Measurements from ENCODE around the gene OR1K1. TPM values are rescaled to one million over a fixed set of nuclear protein-coding genes. Genes with fewer than 3 reads are reported as not detected.
"Not testable (repeated sequence)": the region's sequence is repeated elsewhere in the genome, so short reads cannot be mapped to it uniquely, and the experiment has no call there.

OR1K1 gene
- total and polyA plus RNA-seq, 4 donors = not detected

GRCh38 chr9:122808141-122808540, 8.2 kb downstream of the OR1K1 start:
- H3K27me3 ChIP-seq (ENCODE audit: control insufficient read depth in 1 of 2, insufficient read depth in 2 of 2, low read length in 1 of 2) = no peaks in the 10 kb centered on the region
- DNase-seq (no peak), ATAC-seq (ENCODE audit: low FRiP score) (no peak)
- no peaks in the 10 kb centered on the region for H3K4me1 ChIP-seq (ENCODE audit: control insufficient read depth in 1 of 2, insufficient read depth in 2 of 2, low read length in 2 of 2)
- no peak overlapping the region for H3K27ac ChIP-seq (ENCODE audit: low read depth in 1 of 2, low read length in 2 of 2)
- no peaks in the 10 kb centered on the region for H3K36me3 ChIP-seq (ENCODE audit: control insufficient read depth in 1 of 2, insufficient read depth in 2 of 2, low read length in 1 of 2)
- intact Hi-C loops (cut with DNase I) = loop anchor here in 1 of 2 donors (2.0 to 10.0 kb wide), 2 partner anchors 343 to 703 kb away; no protein-coding TSS in a partner anchor
- H3K4me3 ChIP-seq (ENCODE audit: low read length in 2 of 2) = no peak overlapping the region
- no peaks in the 10 kb centered on the region for H3K9me3 ChIP-seq (ENCODE audit: control insufficient read depth, low read length)
- 96% methylated on average over 3 of the region's 3 CpGs for WGBS, 2 donors

- not testable (repeated sequence) for H3K27ac ChIP-seq (ENCODE audit: low read depth in 1 of 2, low read length in 2 of 2); DNase-seq; ATAC-seq (ENCODE audit: low FRiP score); H3K4me1 ChIP-seq (ENCODE audit: control insufficient read depth in 1 of 2, insufficient read depth in 2 of 2, low read length in 2 of 2); H3K9me3 ChIP-seq (ENCODE audit: control insufficient read depth, low read length); H3K36me3 ChIP-seq (ENCODE audit: control insufficient read depth in 1 of 2, insufficient read depth in 2 of 2, low read length in 1 of 2); H3K27me3 ChIP-seq (ENCODE audit: control insufficient read depth in 1 of 2, insufficient read depth in 2 of 2, low read length in 1 of 2); H3K4me3 ChIP-seq (ENCODE audit: low read length in 2 of 2)
- intact Hi-C loops (cut with DNase I) = loop anchor here in 1 of 2 donors (2.0 to 10.0 kb wide), 2 partner anchors 344 to 704 kb away; no protein-coding TSS in a partner anchor
- WGBS, 2 donors = 89% methylated on average over 7 of the region's 7 CpGs
These were observed 9.3 kb downstream of the OR1K1 start for GRCh38 chr9:122809261-122809660.

- 4% methylated on average over 8 of the region's 8 CpGs for WGBS, 2 donors
- Histone ChIP-seq H3K4me3 (ENCODE audit: low read length in 2 of 2) (no peak overlapping the region), H3K36me3 (ENCODE audit: control insufficient read depth in 1 of 2, insufficient read depth in 2 of 2, low read length in 1 of 2) (no peaks in the 10 kb centered on the region), H3K9me3 (ENCODE audit: control insufficient read depth, low read length) (no peaks in the 10 kb centered on the region), H3K27me3 (ENCODE audit: control insufficient read depth in 1 of 2, insufficient read depth in 2 of 2, low read length in 1 of 2) (no peaks in the 10 kb centered on the region), H3K27ac (ENCODE audit: low read depth in 1 of 2, low read length in 2 of 2) (no peak overlapping the region), H3K4me1 (ENCODE audit: control insufficient read depth in 1 of 2, insufficient read depth in 2 of 2, low read length in 2 of 2) (no peaks in the 10 kb centered on the region)
- DNase-seq (peak; percentile 71 to 90), ATAC-seq (ENCODE audit: low FRiP score) (peak; percentile 84)
- intact Hi-C loops (cut with DNase I) = loop anchor here (2.0 to 10.0 kb wide), 3 partner anchors 346 to 686 kb away; no protein-coding TSS in a partner anchor
These were observed 10.5 kb downstream of the OR1K1 start for GRCh38 chr9:122810306-122810946.

- Histone ChIP-seq H3K4me1 (ENCODE audit: control insufficient read depth in 1 of 2, insufficient read depth in 2 of 2, low read length in 2 of 2) (no peaks in the 10 kb centered on the region), H3K27ac (ENCODE audit: low read depth in 1 of 2, low read length in 2 of 2) (no peak overlapping the region), H3K4me3 (ENCODE audit: low read length in 2 of 2) (no peak overlapping the region), H3K9me3 (ENCODE audit: control insufficient read depth, low read length) (no peaks in the 10 kb centered on the region), H3K36me3 (ENCODE audit: control insufficient read depth in 1 of 2, insufficient read depth in 2 of 2, low read length in 1 of 2) (no peaks in the 10 kb centered on the region), H3K27me3 (ENCODE audit: control insufficient read depth in 1 of 2, insufficient read depth in 2 of 2, low read length in 1 of 2) (no peaks in the 10 kb centered on the region)
- intact Hi-C loops (cut with DNase I) = loop anchor here (5.0 to 10.0 kb wide), 2 partner anchors 460 to 688 kb away; no protein-coding TSS in a partner anchor
- DNase-seq (no peak), ATAC-seq (ENCODE audit: low FRiP score) (no peak)
- WGBS, 2 donors = 80 to 90% methylated on average over 4 of the region's 4 CpGs
These were observed 12.8 kb downstream of the OR1K1 start for GRCh38 chr9:122812736-122813135.

GRCh38 chr9:122814545-122814944, 14.6 kb downstream of the OR1K1 start:
- WGBS, 2 donors = 79 to 81% methylated on average over 6 of the region's 6 CpGs
- intact Hi-C loops (cut with DNase I) = loop anchor here (5.0 to 10.0 kb wide), 2 partner anchors 462 to 690 kb away; no protein-coding TSS in a partner anchor
- H3K4me1 ChIP-seq (ENCODE audit: control insufficient read depth in 1 of 2, insufficient read depth in 2 of 2, low read length in 2 of 2) = no peaks in the 10 kb centered on the region
- DNase-seq (no peak), ATAC-seq (ENCODE audit: low FRiP score) (no peak)
- H3K27me3 ChIP-seq (ENCODE audit: control insufficient read depth in 1 of 2, insufficient read depth in 2 of 2, low read length in 1 of 2) = no peaks in the 10 kb centered on the region
- H3K27ac ChIP-seq (ENCODE audit: low read depth in 1 of 2, low read length in 2 of 2) = no peak overlapping the region
- H3K36me3 ChIP-seq (ENCODE audit: control insufficient read depth in 1 of 2, insufficient read depth in 2 of 2, low read length in 1 of 2) = no peaks in the 10 kb centered on the region
- no peaks in the 10 kb centered on the region for H3K9me3 ChIP-seq (ENCODE audit: control insufficient read depth, low read length)
- H3K4me3 ChIP-seq (ENCODE audit: low read length in 2 of 2) = no peak overlapping the region

- no peak overlapping the region for H3K27ac ChIP-seq (ENCODE audit: low read depth in 1 of 2, low read length in 2 of 2)
- ATAC-seq (ENCODE audit: low FRiP score) (no peak), DNase-seq (no peak)
- no peaks in the 10 kb centered on the region for H3K27me3 ChIP-seq (ENCODE audit: control insufficient read depth in 1 of 2, insufficient read depth in 2 of 2, low read length in 1 of 2)
- H3K4me3 ChIP-seq (ENCODE audit: low read length in 2 of 2) = no peak overlapping the region
- no peaks in the 10 kb centered on the region for H3K9me3 ChIP-seq (ENCODE audit: control insufficient read depth, low read length)
- intact Hi-C loops (cut with DNase I) = loop anchor here (10.0 kb wide), 1 partner anchor 691 kb away; no protein-coding TSS in a partner anchor
- H3K36me3 ChIP-seq (ENCODE audit: control insufficient read depth in 1 of 2, insufficient read depth in 2 of 2, low read length in 1 of 2) = peaks cover 0 to 2% of the 10 kb centered on the region in 2 donors
- no peaks in the 10 kb centered on the region for H3K4me1 ChIP-seq (ENCODE audit: control insufficient read depth in 1 of 2, insufficient read depth in 2 of 2, low read length in 2 of 2)
These were observed 15.6 kb downstream of the OR1K1 start for GRCh38 chr9:122815544-122815943.

- Histone ChIP-seq H3K4me3 (ENCODE audit: low read length in 2 of 2) (no peak overlapping the region), H3K4me1 (ENCODE audit: control insufficient read depth in 1 of 2, insufficient read depth in 2 of 2, low read length in 2 of 2) (no peaks in the 10 kb centered on the region), H3K27ac (ENCODE audit: low read depth in 1 of 2, low read length in 2 of 2) (no peak overlapping the region), H3K36me3 (ENCODE audit: control insufficient read depth in 1 of 2, insufficient read depth in 2 of 2, low read length in 1 of 2) (peaks cover 0 to 2% of the 10 kb centered on the region in 2 donors), H3K27me3 (ENCODE audit: control insufficient read depth in 1 of 2, insufficient read depth in 2 of 2, low read length in 1 of 2) (no peaks in the 10 kb centered on the region), H3K9me3 (ENCODE audit: control insufficient read depth, low read length) (no peaks in the 10 kb centered on the region)
- ATAC-seq (ENCODE audit: low FRiP score) (peak; percentile 72), DNase-seq (peak in 1 of 2 donors; percentile 62)
- WGBS, 2 donors = 66 to 69% methylated on average over 17 of the region's 17 CpGs
- intact Hi-C loops (cut with DNase I) = loop anchor here (10.0 kb wide), 1 partner anchor 692 kb away; no protein-coding TSS in a partner anchor
These were observed 16.4 kb downstream of the OR1K1 start for GRCh38 chr9:122816163-122816867.

GRCh38 chr9:122819326-122819725, 19.4 kb downstream of the OR1K1 start:
- ATAC-seq (ENCODE audit: low FRiP score) = no peak
- Histone ChIP-seq H3K27me3 (ENCODE audit: control insufficient read depth in 1 of 2, insufficient read depth in 2 of 2, low read length in 1 of 2) (no peaks in the 10 kb centered on the region), H3K4me3 (ENCODE audit: low read length in 2 of 2) (no peak overlapping the region), H3K4me1 (ENCODE audit: control insufficient read depth in 1 of 2, insufficient read depth in 2 of 2, low read length in 2 of 2) (peaks cover 0 to 3% of the 10 kb centered on the region in 2 donors), H3K27ac (ENCODE audit: low read depth in 1 of 2, low read length in 2 of 2) (no peak overlapping the region), H3K9me3 (ENCODE audit: control insufficient read depth, low read length) (no peaks in the 10 kb centered on the region), H3K36me3 (ENCODE audit: control insufficient read depth in 1 of 2, insufficient read depth in 2 of 2, low read length in 1 of 2) (peaks cover 0 to 4% of the 10 kb centered on the region in 2 donors)
- whole genome bisulfite sequencing, 2 donors = 67 to 78% methylated on average over 3 of the region's 3 CpGs
- no peak for DNase-seq
- intact Hi-C loops (cut with DNase I) = loop anchor here (10.0 kb wide), 1 partner anchor 695 kb away; no protein-coding TSS in a partner anchor

Data from aorta (tissue), 5 donors.